HepG2 (cell line): Measurements from ENCODE around the gene TH. TPM values are rescaled to one million over a fixed set of nuclear protein-coding genes. Genes with fewer than 3 reads are reported as not detected.

ENCODE experiments used
- BRD4 ChIP-seq: sonication (generic); formaldehyde crosslinking; IDR thresholded peaks from 2 replicates; pipeline ENCODE4 v1.4.0; 2020; ENCODE audit warnings: missing genetic modification reagents
- GLMP ChIP-seq: sonication (generic); formaldehyde crosslinking; IDR thresholded peaks from 2 replicates; pipeline ENCODE4 v1.9.0; 2021; ENCODE audit warnings: missing genetic modification reagents, mild to moderate bottlenecking, borderline replicate concordance
- HNRNPLL ChIP-seq: fragments of 200-400 bp; formaldehyde crosslinking; IDR thresholded peaks from 2 replicates; pipeline ENCODE4 v1.6.1; 2017; ENCODE audit warnings: mild to moderate bottlenecking, low read depth, low read length; ENCODE audit not compliant: poor library complexity, severe bottlenecking
- KLF9 ChIP-seq: IDR thresholded peaks from 2 replicates; pipeline ENCODE4 v1.6.1; 2016; ENCODE audit warnings: low read depth
- RBFOX2 ChIP-seq: fragments of 200-400 bp; formaldehyde crosslinking; IDR thresholded peaks from 2 replicates; pipeline ENCODE4 v1.6.1; 2017; ENCODE audit warnings: low read depth, mild to moderate bottlenecking, low read length
- REST ChIP-seq, 2 experiments: IDR thresholded peaks; 2 replicates each; pipeline ENCODE4 v1.6.1; 2011 to 2012; ENCODE audit warnings: low read length in 2 of 2, borderline replicate concordance in 1 of 2, low read depth in 1 of 2, mild to moderate bottlenecking in 1 of 2, moderate library complexity in 1 of 2
- ZFAT ChIP-seq: sonication (generic); formaldehyde crosslinking; conservative IDR thresholded peaks from 2 replicates; pipeline ENCODE4 v1.8.1; 2023; ENCODE audit warnings: missing genetic modification reagents, inconsistent platforms
- ZNF234 ChIP-seq: sonication (generic); formaldehyde crosslinking; conservative IDR thresholded peaks from 2 replicates; pipeline ENCODE4 v1.5.1; 2020; ENCODE audit warnings: mild to moderate bottlenecking, missing genetic modification reagents
- ZNF331 ChIP-seq: sonication (generic); formaldehyde crosslinking; IDR thresholded peaks from 2 replicates; pipeline ENCODE4 v1.4.0; 2020; ENCODE audit warnings: missing genetic modification reagents
- ZNF451 ChIP-seq: sonication (generic); formaldehyde crosslinking; IDR thresholded peaks from 2 replicates; pipeline ENCODE4 v1.5.0; 2020; ENCODE audit warnings: mild to moderate bottlenecking, missing genetic modification reagents
- polyA plus RNA-seq, 8 experiments: library from polyadenylated mRNA; depleted of rRNA in 3 of 8; stranded (reverse) in 7 of 8; unstranded in 1 of 8; fragments of >200 nt; fragmentation: Illumina TruSeq in 4 of 8; extraction: Trizol in 4 of 8; gene quantifications; 2 replicates each; pipeline versions ENCODE4 v1.2.1 to v1.2.3, GENCODE V29; 2011 to 2016; ENCODE audit warnings: low read depth in 4 of 8, missing spikeins in 1 of 8, mixed read lengths in 1 of 8; ENCODE audit not compliant: insufficient read depth in 1 of 8
- total RNA-seq, 5 experiments: library from RNA; depleted of rRNA; stranded (reverse); fragments of >200 nt; fragmentation: Illumina TruSeq; extraction: Trizol; gene quantifications; 2 replicates each; pipeline ENCODE4 v1.2.3, GENCODE V29; 2016; ENCODE audit warnings: low read depth in 1 of 5
- TF ChIP-seq, protein P1 (sequence below): IDR thresholded peaks from 2 replicates; pipeline ENCODE4 v1.6.1; 2012; ENCODE audit warnings: low read depth, low read length, improper control_type of control experiment
- TF ChIP-seq, protein P2 (sequence below): sonication (generic); formaldehyde crosslinking; IDR thresholded peaks from 2 replicates; pipeline ENCODE4 v1.4.0; 2020; ENCODE audit warnings: missing genetic modification reagents, borderline replicate concordance
- TF ChIP-seq, protein P3 (sequence below): sonication (generic); formaldehyde crosslinking; IDR thresholded peaks from 2 replicates; pipeline ENCODE4 v1.5.0; 2020; ENCODE audit warnings: mild to moderate bottlenecking, missing genetic modification reagents, borderline replicate concordance
- TF ChIP-seq, protein P4 (sequence below): sonication (generic); formaldehyde crosslinking; IDR thresholded peaks from 2 replicates; pipeline ENCODE4 v1.5.0; 2020; ENCODE audit warnings: missing genetic modification reagents, mild to moderate bottlenecking, borderline replicate concordance

TH gene
- total and polyA plus RNA-seq, 2 of the 13 experiments (the other 11 are each of a cell fraction or from before 2014, with no cell fraction given), result 0.36 TPM; not detected in 1

DNA sequence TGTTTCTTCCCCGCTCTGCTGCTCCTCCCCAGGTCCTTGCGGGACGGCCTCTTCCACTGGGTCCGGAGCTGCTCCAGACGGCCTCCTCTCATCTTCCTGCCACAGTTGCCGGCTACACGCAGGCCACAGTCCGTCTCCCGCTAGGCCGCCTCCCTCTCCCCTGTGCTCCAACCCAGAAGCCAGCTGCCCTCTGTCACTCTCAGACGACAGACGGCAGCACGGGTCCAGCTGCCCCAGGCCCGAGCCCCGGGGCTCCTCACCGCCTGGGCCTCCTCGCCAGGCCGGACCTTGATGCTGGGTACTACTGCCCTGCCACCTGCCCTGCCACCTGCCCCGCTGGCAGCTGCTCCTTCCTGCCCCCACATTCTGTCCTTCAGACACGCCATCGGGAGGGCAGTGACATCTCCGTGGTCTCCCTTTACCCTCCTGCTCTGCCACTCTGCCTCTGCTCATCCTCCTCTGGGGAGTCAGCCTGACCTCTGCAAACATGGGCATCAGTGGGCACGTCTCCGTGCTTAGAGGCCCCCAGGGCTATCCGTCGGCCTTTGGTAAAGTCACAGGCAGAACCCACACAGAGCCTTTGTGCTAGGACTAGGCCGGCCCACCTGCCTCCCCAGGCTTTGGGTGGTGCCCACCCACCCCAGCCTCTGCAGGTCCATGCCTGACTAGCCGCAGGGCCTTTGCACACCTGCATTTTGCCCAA, 43.1 kb upstream of the TH start (continued):
- TF ChIP-seq REST (IDR thresholded peaks at IDR 0.05; ENCODE audit: borderline replicate concordance in 1 of 2, low read depth in 1 of 2, low read length in 2 of 2), result no peak
- TF ChIP-seq BRD4, result 0 out of 2 replicates have a peak, but pooled peaks have one; percentile 14
- TF ChIP-seq RBFOX2, result 0 out of 2 replicates have a peak, but pooled peaks have one; percentile 37
- TF ChIP-seq, protein P1, sequence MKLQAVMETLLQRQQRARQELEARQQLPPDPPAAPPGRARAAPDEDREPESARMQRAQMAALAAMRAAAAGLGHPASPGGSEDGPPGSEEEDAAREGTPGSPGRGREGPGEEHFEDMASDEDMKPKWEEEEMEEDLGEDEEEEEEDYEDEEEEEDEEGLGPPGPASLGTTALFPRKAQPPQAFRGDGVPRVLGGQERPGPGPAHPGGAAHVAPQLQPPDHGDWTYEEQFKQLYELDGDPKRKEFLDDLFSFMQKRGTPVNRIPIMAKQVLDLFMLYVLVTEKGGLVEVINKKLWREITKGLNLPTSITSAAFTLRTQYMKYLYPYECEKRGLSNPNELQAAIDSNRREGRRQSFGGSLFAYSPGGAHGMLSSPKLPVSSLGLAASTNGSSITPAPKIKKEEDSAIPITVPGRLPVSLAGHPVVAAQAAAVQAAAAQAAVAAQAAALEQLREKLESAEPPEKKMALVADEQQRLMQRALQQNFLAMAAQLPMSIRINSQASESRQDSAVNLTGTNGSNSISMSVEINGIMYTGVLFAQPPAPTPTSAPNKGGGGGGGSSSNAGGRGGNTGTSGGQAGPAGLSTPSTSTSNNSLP, result no peak
- no peak for TF ChIP-seq ZFAT (CRISPR knock-in tag)
- peak; percentile 34 for TF ChIP-seq HNRNPLL
- no peak for TF ChIP-seq ZNF234 (CRISPR knock-in tag)
- TF ChIP-seq GLMP (CRISPR knock-in tag), result no peak
- TF ChIP-seq KLF9 (CRISPR knock-in tag), result no peak
- TF ChIP-seq, protein P2, sequence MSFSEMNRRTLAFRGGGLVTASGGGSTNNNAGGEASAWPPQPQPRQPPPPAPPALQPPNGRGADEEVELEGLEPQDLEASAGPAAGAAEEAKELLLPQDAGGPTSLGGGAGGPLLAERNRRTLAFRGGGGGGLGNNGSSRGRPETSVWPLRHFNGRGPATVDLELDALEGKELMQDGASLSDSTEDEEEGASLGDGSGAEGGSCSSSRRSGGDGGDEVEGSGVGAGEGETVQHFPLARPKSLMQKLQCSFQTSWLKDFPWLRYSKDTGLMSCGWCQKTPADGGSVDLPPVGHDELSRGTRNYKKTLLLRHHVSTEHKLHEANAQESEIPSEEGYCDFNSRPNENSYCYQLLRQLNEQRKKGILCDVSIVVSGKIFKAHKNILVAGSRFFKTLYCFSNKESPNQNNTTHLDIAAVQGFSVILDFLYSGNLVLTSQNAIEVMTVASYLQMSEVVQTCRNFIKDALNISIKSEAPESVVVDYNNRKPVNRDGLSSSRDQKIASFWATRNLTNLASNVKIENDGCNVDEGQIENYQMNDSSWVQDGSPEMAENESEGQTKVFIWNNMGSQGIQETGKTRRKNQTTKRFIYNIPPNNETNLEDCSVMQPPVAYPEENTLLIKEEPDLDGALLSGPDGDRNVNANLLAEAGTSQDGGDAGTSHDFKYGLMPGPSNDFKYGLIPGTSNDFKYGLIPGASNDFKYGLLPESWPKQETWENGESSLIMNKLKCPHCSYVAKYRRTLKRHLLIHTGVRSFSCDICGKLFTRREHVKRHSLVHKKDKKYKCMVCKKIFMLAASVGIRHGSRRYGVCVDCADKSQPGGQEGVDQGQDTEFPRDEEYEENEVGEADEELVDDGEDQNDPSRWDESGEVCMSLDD (CRISPR knock-in tag), result no peak
- TF ChIP-seq ZNF451 (CRISPR knock-in tag), result no peak
- TF ChIP-seq, protein P3, sequence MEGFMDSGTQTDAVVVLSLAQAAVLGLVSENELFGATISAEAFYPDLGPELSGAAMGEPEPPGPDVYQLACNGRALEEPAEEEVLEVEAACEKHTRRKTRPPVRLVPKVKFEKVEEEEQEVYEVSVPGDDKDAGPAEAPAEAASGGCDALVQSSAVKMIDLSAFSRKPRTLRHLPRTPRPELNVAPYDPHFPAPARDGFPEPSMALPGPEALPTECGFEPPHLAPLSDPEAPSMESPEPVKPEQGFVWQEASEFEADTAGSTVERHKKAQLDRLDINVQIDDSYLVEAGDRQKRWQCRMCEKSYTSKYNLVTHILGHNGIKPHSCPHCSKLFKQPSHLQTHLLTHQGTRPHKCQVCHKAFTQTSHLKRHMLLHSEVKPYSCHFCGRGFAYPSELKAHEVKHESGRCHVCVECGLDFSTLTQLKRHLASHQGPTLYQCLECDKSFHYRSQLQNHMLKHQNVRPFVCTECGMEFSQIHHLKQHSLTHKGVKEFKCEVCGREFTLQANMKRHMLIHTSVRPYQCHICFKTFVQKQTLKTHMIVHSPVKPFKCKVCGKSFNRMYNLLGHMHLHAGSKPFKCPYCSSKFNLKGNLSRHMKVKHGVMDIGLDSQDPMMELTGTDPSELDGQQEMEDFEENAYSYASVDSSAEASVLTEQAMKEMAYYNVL (CRISPR knock-in tag), result 0 out of 2 replicates have a peak, but pooled peaks have one; percentile 7
- no peak for TF ChIP-seq ZNF331 (CRISPR knock-in tag)
- TF ChIP-seq, protein P4, sequence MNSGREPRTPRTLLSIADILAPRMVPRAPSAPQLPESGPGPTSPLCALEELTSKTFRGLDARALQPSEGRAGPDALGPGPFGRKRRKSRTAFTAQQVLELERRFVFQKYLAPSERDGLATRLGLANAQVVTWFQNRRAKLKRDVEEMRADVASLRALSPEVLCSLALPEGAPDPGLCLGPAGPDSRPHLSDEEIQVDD (CRISPR knock-in tag), result no peak
